Activated T-helper 1 cell treated with anti-CD3 and anti-CD28 coated beads, Interleukin-12 subunit alpha, Interleukin-12 subunit beta, Interleukin-2, Interleukin-4 antibody, amounts not matched to agents 30 ng/mL and 10 ng/mL and 1 ng/mL, durations not matched to agents 14 hours and 24 hours and 36 hours (primary cell): ENCODE results near the gene ZNF615. TPM values are rescaled to one million over a fixed set of nuclear protein-coding genes. Genes with fewer than 3 reads are reported as not detected.
"Not testable (repeated sequence)": the region's sequence is repeated elsewhere in the genome, so short reads cannot be mapped to it uniquely, and the experiment has no call there.

Experiments
- DNase-seq: peaks from one replicate; pipeline ENCODE4 v3.0.0; 2021; ENCODE audit warnings: low spot score
- H3K27ac Mint-ChIP-seq: one replicate; pipeline ENCODE4 v1.8.0; 2021; ENCODE audit warnings: mild to moderate bottlenecking, mixed read lengths
- H3K27me3 Mint-ChIP-seq: one replicate; pipeline ENCODE4 v1.8.0; 2022; ENCODE audit warnings: mild to moderate bottlenecking, moderate library complexity, mixed read lengths; ENCODE audit not compliant: insufficient read depth
- H3K36me3 Mint-ChIP-seq: one replicate; pipeline ENCODE4 v1.8.0; 2021; ENCODE audit warnings: low read depth, mixed read lengths
- H3K4me1 Mint-ChIP-seq: one replicate; pipeline ENCODE4 v1.8.0; 2021; ENCODE audit warnings: low read depth, mixed read lengths
- H3K4me3 Mint-ChIP-seq: one replicate; pipeline ENCODE4 v1.8.0; 2021; ENCODE audit warnings: mild to moderate bottlenecking, moderate library complexity, mixed read lengths
- H3K9me3 Mint-ChIP-seq: one replicate; pipeline ENCODE4 v1.8.0; 2021; ENCODE audit warnings: mixed read lengths
- intact Hi-C: fragments of 100-400 bp; cut with micrococcal nuclease; formaldehyde crosslinking; loops from one replicate; pipeline ENCODE4 v1.15.1; 2024
- total RNA-seq: library from RNA; stranded (reverse); gene quantifications from 2 replicates; pipeline ENCODE4 v1.2.3, GENCODE V29; 2022

Gene ZNF615
- total RNA-seq, 1 donor from 2014 or later = 6.4 TPM

DNA sequence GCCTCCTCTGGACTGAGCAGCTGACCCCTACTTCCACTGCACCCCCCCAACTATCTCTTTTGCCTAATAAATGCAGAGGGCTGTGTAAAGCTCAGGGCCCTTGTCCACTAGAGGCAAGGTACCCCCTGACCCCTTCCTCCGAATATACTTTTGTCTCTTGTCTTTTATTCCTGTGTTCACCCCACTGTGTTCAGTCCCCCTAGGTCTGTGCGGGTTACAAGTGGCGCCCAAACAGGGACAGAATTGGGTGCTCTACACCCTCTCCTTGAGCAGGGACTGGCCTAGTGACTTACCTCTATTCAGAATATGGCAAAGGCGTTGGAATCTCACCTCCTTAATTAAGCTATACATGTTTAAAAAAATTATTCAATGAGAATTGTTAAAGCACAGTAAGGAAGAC is 36.4 kb downstream of the ZNF615 start:
- Mint-ChIP-seq H3K27me3 (no peaks in the 10 kb centered on the region), H3K36me3 (peaks cover 75% of the 10 kb centered on the region), H3K27ac (no peak overlapping the region), H3K9me3 (peaks cover 69% of the 10 kb centered on the region), H3K4me1 (no peaks in the 10 kb centered on the region), H3K4me3 (no peak overlapping the region)
- no peak for DNase-seq
- intact Hi-C loops = no loop called here

DNA sequence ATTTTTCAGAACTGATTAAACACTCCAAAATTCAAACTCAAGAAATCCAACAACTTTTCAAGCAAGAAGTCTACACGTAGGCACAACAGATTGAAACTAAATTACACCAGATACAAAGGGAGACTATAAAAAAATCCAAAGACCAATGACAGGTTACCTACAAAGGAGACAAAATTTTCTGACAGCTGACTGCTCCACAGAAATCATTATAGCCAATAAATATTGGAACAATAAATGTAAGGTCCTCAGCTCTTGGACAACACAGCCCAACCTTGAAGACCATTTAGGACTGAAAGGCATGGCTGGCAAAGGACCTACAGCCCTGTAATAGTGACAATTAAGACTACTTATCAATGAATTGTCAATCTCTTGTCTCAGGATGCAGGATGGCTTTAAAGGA is 37.3 kb downstream of the ZNF615 start:
- DNase-seq = no peak
- H3K4me3 Mint-ChIP-seq = no peak overlapping the region
- H3K4me1 Mint-ChIP-seq = no peaks in the 10 kb centered on the region
- peaks cover 75% of the 10 kb centered on the region for H3K36me3 Mint-ChIP-seq
- no peaks in the 10 kb centered on the region for H3K27me3 Mint-ChIP-seq
- no peak overlapping the region for H3K27ac Mint-ChIP-seq
- intact Hi-C loops = no loop called here
- H3K9me3 Mint-ChIP-seq = peaks cover 66% of the 10 kb centered on the region

DNA sequence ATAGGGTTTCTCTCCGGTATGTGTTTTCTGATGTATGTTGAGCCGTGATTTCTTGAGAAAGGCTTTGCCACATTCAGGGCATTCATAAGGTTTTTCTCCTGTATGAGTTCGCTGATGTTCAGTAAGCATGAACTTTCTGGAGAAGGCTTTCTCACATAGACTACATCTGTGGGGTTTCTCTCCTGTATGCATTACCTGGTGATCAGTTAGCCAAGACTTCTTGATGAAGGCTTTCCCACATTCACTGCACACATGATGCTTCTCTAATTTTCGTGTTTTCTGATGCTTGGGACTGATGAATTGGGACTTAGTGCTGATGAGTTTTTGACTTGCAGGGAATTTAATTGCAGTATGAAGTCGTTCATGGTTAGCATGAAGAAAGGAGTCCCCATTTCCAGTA is 42.4 kb downstream of the ZNF615 start:
- H3K4me3 Mint-ChIP-seq = no peak overlapping the region
- H3K9me3 Mint-ChIP-seq = peaks cover 71% of the 10 kb centered on the region
- H3K27ac Mint-ChIP-seq = no peak overlapping the region
- intact Hi-C loops = no loop called here
- DNase-seq = no peak
- no peaks in the 10 kb centered on the region for H3K27me3 Mint-ChIP-seq
- peaks cover 66% of the 10 kb centered on the region for H3K36me3 Mint-ChIP-seq
- H3K4me1 Mint-ChIP-seq = no peaks in the 10 kb centered on the region

DNA sequence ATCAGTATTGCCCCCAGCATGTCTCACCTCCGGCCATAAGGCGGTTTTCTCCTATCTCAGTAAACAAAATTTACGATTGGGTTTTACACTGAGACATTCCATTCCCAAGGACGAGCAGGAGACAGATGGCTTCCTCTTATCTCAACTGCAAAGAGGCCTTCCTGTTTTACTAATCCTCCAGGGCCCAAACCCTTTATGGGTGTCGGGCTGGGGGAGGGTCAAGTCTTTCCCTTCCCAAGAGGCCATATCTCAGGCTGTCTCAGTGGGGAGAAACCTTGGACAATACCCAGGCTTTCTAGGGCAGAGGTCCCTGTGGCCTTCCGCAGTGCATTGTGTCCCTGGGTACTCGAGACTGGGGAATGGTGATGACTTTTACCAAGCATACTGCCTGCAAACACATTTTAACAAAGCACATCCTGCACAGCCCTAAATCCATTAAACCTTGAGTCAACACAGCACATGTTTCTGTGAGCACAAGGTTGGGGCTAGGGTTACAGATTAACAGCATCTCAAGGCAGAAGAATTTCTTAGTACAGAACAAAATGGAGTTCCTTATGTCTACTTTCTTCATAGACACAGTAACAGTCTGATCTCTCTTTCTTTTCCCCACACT is 47.3 kb downstream of the ZNF615 start:
- H3K27ac Mint-ChIP-seq, H3K27me3 Mint-ChIP-seq, intact Hi-C loops, DNase-seq, H3K4me1 Mint-ChIP-seq, H3K4me3 Mint-ChIP-seq: not testable (repeated sequence)
- Mint-ChIP-seq H3K36me3 (peaks cover 38% of the 10 kb centered on the region), H3K9me3 (peaks cover 86% of the 10 kb centered on the region)

DNA sequence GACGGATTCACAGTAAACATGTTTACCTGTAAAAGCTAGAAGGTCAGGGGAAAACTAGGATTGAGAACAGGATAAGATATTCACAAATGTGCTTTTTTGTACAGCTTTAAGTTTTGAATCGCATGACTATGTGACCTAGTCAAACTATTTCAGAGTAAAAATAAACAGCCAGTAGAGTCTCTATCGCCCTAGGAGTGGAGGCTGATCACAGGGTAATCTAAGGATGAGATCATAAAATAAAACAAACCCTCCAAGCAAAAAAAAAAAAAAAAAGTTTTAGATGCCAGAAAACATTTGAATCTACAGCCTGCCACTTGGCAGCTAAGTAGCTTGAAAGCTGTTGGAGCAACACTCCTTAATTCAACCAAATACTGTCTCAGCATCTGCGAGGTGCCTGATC is 48.2 kb downstream of the ZNF615 start:
- Mint-ChIP-seq H3K4me3 (no peak overlapping the region), H3K9me3 (peaks cover 81% of the 10 kb centered on the region), H3K4me1 (no peaks in the 10 kb centered on the region), H3K36me3 (peaks cover 29% of the 10 kb centered on the region), H3K27ac (no peak overlapping the region), H3K27me3 (no peaks in the 10 kb centered on the region)
- intact Hi-C loops = no loop called here
- DNase-seq = no peak

GRCh38 chr19:51957846-51958245 is 50.2 kb downstream of the ZNF615 start:
- DNase-seq, intact Hi-C loops, H3K27me3 Mint-ChIP-seq, H3K4me3 Mint-ChIP-seq, H3K27ac Mint-ChIP-seq, H3K4me1 Mint-ChIP-seq: not testable (repeated sequence)
- Mint-ChIP-seq H3K9me3 (peaks cover 73% of the 10 kb centered on the region), H3K36me3 (peaks cover 16% of the 10 kb centered on the region)

DNA sequence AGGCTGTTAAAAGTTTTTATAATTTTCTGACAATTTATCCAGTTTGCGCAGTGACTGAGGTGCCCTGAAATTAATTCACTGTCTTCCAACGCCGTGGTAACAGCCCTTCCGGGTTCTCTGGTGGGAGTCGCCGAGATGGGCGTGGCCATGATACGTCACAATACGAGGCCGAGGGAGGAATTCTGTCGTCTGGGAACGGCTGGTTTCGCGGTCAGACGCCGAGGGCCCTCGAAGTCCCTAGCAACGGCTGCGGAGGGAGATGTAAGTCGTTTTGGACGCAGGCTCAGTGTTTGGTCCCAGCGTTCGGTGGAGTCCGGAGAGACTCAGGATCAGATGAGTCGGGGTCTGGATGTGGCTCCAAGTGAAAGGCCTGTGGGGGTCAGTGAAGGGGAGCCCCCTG is 59.0 kb downstream of the ZNF615 start:
- H3K9me3 Mint-ChIP-seq = peaks cover 82% of the 10 kb centered on the region
- no peaks in the 10 kb centered on the region for H3K4me1 Mint-ChIP-seq
- H3K27me3 Mint-ChIP-seq = no peaks in the 10 kb centered on the region
- peaks cover 15% of the 10 kb centered on the region for H3K36me3 Mint-ChIP-seq
- no peak overlapping the region for H3K27ac Mint-ChIP-seq
- DNase-seq = no peak
- no peak overlapping the region for H3K4me3 Mint-ChIP-seq
- intact Hi-C loops = no loop called here

GRCh38 chr19:51946602-51947001 is 61.4 kb downstream of the ZNF615 start:
- Mint-ChIP-seq H3K27me3 (no peaks in the 10 kb centered on the region), H3K4me3 (no peak overlapping the region), H3K9me3 (peaks cover 97% of the 10 kb centered on the region), H3K4me1 (no peaks in the 10 kb centered on the region), H3K27ac (no peak overlapping the region), H3K36me3 (peaks cover 38% of the 10 kb centered on the region)
- intact Hi-C loops = no loop called here
- DNase-seq = no peak

- no peaks in the 10 kb centered on the region for H3K27me3 Mint-ChIP-seq
- no peak overlapping the region for H3K4me3 Mint-ChIP-seq
- H3K27ac Mint-ChIP-seq = no peak overlapping the region
- peaks cover 53% of the 10 kb centered on the region for H3K36me3 Mint-ChIP-seq
- no peaks in the 10 kb centered on the region for H3K4me1 Mint-ChIP-seq
- H3K9me3 Mint-ChIP-seq = peaks cover 94% of the 10 kb centered on the region
- intact Hi-C loops = no loop called here
- DNase-seq = no peak
Observed at GRCh38 chr19:51944798-51945552, 63.0 kb downstream of the ZNF615 start.

Other genes starting within 250 kb of the ZNF615 start
- gene FPR2, start 247.0 kb downstream of the ZNF615 start, total RNA-seq = not detected in 2 replicates
- not detected in 2 replicates for gene FPR3, start 213.1 kb downstream of the ZNF615 start, total RNA-seq
- gene ZNF577, start 120.3 kb downstream of the ZNF615 start, total RNA-seq = 4.4 and 6.3 TPM in 2 replicates
- 10.5 and 12.3 TPM in 2 replicates for gene ZNF649, start 103.2 kb downstream of the ZNF615 start, total RNA-seq
- 3.1 and 3.8 TPM in 2 replicates for gene ZNF613, start 80.7 kb downstream of the ZNF615 start, total RNA-seq
- 7.9 and 8.7 TPM in 2 replicates for gene ZNF350, start 21.4 kb downstream of the ZNF615 start, total RNA-seq
- gene ZNF614, start 20.2 kb upstream of the ZNF615 start, total RNA-seq = 11.2 and 11.3 TPM in 2 replicates
- gene ZNF432, start 40.6 kb upstream of the ZNF615 start, total RNA-seq = 12.5 and 15.0 TPM in 2 replicates
- 13.7 and 16.1 TPM in 2 replicates for gene ZNF841, start 87.6 kb upstream of the ZNF615 start, total RNA-seq
- 4.1 and 6.7 TPM in 2 replicates for gene ZNF616, start 131.7 kb upstream of the ZNF615 start, total RNA-seq
- 7.8 and 10.8 TPM in 2 replicates for gene ZNF836, start 163.4 kb upstream of the ZNF615 start, total RNA-seq
- 214 and 215 TPM in 2 replicates for gene PPP2R1A, start 181.8 kb upstream of the ZNF615 start, total RNA-seq